NCI-H2107 treated with DMSO at 0.1 percent for 48 hours (cell line): ENCODE measurements around the gene TMEM97.
A peak's percentile ranks its signal among the peaks of the same experiment; 100 is the strongest.

Experiments
- DNase-seq: peaks from one replicate; lab custom pipeline; 2025; ENCODE audit not compliant: unreplicated experiment; lab: John Stamatoyannopoulos, UW

The TMEM97 gene

GRCh38 chr17:28315846-28316705 is 2.9 kb upstream of the TMEM97 start:
- DNase-seq = no peak

DNA sequence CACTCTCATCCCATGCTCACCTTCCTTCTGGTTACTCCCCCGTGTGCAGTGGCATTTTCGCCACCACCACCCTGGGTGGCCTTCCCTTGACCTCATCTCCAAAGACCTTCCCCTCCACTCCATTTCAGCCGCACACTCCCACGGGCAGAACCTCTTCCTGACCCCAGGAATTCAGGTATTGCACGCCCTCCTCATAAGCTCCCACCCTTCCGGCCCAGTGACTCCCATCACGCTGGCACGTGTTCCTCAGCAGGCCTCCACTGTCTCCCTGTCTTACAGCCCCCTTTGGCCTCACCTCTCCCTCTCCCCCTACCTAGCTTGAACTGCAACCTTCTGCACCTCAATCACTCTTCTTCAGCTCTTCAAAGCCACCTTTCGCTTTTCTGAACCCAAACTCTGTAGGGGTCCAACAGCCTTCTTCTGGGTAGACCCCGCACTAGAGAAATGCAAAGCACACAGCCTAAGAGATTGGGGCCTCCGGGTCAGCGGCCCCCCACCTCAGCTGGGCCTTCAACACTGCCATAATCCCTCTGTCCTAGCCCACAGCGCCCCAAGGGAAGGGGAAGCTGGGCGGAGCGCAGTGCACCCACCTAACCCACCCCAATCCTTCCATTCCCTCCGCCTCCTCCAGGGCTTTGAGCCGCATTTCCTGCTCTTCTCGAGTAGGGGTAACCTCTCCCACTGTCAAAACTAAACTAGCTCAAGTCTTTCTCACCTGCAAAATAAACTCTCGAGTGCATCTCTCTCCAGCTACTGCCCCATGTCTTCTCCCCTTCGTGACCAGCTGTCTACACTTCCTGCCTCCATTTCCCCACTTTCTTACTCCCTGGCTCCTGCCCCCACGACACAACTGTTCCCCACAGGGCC is 1.7 kb upstream of the TMEM97 start:
- no peak for DNase-seq

DNA sequence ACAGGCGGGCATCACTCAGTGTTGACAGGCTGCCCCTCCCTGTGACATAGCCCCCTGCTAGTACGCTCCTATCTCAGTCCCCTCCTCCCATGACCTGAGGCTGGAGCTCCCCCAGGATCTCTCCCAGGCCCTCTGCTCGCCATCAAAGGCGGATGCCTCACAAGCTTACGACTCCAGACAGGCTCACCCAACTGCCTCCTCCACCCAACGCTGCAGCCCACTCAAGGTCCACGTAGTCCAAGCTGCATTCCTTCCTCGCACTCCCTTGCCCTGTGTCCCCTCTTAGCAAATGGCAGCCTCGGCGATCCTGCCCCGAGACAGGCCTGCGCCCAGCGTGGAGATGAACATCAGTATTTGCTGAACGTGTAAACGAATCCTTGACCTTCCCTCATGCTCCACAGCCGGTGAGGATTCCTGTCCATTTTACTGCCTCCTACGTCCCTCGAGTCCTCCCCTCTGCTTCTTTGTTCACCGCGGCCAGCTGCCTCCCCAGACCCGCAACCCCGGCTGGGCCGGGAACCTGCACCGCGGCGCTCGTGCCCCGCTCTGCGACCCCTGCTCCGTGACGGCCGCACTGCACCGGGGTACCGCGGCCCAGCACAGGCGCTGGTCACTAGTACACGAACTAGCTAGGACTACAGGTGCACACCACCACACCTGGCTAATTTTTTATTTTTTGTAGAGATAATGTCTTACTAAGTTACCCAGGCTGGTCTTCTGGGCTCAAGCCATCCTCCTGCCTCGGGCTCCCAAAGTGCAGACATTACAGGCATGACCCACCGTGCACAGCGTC is 838 bp upstream of the TMEM97 start:
- DNase-seq = no peak

DNA sequence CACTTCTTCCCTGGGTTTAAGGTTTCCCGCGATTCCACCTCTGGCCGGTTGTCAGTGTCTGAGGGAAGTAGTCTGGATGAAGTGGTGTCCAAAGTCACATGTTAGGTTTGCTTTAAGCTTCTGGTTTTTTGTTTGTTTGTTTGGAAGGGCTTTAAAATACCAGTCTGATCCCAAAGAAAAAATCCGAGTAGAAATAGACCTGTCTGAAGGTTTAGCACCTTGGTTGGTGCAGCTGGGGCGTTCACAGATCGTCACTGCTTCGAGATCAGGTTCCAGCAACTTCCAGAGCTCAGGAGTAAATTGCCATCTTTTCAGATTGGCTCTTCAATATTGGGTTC is 567 bp downstream of the TMEM97 start:
- DNase-seq = no peak

DNA sequence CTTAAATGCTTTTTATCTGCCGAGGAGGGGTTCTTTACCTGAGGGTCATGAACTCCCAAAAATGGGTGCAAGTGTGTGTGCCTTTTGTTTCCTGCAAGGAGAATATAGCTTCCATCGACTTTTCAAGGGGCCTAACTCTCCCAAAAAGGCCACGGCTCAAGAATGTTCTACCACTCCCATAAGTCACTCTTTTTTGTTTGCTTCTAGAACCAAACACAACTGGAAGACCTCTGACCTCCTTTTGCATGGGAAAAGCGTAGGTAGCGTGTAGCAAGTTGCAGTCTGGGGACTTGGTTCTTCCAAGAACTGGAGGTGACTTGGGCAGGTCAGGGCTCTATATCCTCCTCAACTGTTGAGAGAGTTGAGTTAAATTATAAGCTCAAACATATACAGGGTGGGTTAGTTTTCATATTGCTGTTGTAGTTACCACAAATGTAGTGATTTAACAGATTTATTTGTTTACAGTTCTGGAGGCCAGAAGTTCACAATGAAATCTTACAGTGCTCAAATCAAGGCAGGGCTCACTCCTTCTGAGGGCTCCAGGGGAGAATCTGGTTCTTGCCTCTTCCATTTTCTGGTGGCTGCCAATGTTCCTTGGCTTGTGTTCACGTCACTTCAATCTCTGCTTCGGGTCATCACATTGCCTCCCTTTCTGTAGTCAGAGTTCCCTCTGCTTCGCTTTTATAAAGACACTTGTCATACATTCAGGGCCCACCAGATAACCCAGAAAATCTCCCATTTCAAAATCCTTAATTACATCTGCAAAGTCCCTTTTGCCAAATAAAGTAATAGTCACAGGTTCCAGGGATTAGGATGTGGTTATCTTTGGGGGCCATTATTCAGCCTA is 1.4 kb downstream of the TMEM97 start:
- DNase-seq = no peak

- DNase-seq = no peak
Measured at GRCh38 chr17:28324267-28324745, 5.3 kb downstream of the TMEM97 start.

DNA sequence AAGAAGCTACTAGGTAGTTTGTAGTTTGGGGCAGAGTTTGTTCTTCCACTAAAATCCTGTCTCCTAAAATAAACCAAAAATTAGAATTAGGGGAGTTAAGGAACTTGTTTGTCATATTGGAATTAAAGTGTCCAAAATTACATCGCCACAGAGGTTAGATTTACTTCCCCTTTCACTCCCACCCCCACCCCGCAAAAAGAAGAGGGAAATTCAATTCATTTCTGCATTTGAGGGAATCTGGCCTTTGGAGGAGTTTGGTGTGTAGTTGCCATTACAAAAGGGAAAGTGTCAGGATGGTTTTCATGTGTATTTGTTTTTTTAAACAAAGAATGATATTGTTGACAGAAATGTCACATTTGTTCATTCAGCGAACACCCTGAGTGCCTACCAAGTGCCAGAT is 5.8 kb downstream of the TMEM97 start:
- no peak for DNase-seq

GRCh38 chr17:28325211-28325610 is 6.2 kb downstream of the TMEM97 start:
- DNase-seq = no peak

- DNase-seq = no peak
Measured at GRCh38 chr17:28326114-28326513, 7.1 kb downstream of the TMEM97 start.

DNA sequence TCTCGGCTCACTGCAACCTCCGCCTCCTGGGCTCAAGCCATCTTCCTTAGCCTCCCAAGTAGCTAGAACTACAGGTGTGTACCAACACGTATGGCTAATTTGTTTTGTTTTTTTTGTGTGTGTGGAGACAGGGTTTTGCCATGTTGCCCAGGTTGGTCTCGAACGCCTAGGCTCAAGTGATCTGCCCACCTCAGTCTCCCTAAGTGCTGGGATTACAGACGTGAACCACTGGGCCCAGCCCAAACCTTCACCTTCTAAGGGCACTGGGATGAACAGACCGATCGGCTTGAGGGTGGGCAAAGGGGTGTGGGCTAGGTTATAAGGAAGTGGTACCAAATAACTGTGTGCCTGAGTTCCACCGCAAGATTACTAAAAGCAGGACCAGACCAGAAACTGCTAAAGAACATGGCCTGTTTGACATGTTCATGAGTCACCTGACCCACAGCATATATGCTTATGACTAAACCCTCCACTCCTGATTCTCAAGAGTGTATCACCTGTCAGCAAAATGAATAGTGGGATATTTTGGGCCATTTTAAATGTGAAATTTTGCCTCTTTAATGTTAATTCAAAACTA is 8.1 kb downstream of the TMEM97 start:
- DNase-seq = no peak

GRCh38 chr17:28327709-28328108 is 8.7 kb downstream of the TMEM97 start:
- no peak for DNase-seq

- no peak for DNase-seq
Measured at GRCh38 chr17:28328325-28328724, 9.3 kb downstream of the TMEM97 start.

GRCh38 chr17:28330671-28331070 is 11.7 kb downstream of the TMEM97 start:
- DNase-seq = no peak

DNA sequence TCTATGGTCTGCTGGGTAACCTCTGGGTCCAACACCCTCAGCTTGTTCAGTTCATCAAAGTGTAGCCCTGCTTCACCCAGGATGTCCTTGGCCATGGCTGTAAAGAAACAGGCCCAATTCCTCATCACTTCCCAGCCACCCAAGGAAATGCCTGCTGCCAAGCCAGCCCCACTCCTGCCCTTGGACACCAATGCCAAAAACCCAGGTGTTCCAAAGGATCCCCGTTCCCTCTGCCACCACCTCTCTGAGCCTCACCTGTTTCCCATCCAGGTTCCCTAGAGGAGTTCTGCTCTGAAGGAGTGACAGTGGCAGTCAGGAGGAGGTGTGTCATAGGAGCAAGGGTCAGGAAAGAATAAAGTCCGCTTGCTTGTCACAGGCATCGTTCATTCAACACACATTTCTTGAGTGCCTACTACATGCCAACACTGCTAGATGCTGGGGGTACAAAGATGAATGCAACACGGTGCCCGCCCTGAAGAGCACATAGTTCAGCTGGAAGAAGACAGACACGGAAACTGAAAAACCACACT is 13.0 kb downstream of the TMEM97 start:
- DNase-seq = no peak

GRCh38 chr17:28333083-28333746 is 14.2 kb downstream of the TMEM97 start:
- no peak for DNase-seq

DNA sequence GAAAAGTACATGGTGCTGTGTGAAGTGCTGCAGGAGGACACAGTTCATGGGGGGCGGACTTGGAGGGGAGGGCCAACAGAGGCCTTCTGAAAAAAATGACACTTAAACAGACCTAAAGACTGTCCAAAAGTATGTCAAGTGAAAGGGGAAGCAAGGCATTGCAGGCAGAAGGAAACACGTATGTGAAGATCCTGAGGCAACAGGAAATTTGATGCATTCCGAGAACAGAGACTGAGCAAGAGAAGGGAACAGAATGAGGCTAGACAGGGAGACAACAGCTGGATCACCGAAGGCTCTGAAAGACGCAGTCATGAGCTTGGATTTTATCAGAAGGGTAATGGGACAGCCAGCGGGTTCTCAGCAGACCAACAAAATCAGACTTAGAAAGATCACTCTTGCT is 15.2 kb downstream of the TMEM97 start:
- no peak for DNase-seq

- DNase-seq = no peak
Measured at GRCh38 chr17:28334666-28335200, 15.7 kb downstream of the TMEM97 start.

DNA sequence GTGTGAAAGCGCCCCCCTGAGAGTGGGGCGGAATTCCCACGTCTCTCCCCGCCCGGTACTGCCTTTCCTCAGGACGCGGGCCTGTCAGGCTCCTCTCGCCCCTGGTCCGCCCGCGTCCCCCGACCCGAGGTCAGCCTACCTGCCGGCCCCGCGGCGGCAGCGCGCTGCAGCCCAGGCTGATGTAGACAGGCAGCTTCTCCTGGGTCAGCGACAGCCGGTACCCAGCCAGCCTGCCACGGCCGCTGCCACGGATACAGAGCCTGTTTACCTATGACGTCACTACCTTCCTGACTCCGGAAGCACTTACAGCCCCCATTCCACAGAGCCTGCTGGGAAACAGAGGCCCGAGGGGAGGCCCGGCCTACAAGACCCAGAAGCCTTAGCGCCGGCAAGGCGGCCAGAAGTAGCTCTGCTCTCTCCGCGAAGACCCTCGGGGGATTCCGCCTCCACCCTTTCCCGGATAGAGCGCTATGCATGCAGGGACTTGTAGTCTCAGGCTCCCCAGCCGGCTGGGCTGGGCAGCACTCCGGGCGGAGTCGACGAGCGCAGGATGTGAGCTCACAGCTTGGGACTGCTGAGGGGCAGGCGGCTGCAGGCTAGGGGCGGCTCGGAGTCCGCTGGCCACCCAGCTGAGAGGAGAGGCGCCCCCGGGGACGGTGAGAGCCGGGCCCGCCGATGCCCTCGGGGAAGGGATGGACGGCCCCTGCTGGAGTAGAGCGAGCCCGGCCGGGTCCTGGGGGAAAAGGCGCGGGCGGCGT is 16.4 kb downstream of the TMEM97 start, which contains the start of the genes IFT20 and TNFAIP1:
TSS of gene IFT20 (minus strand) at position 272 of the 758 bp plus-strand sequence. CDS start 3,487 bp downstream, outside the sequence.
TSS of gene TNFAIP1 (plus strand) at position 561 of the 758 bp plus-strand sequence. CDS start 3,761 bp downstream, outside the sequence.
- DNase-seq = peak; percentile 97
